ENCODE measurements around the gene PAGR1. TPM values are rescaled to one million over a fixed set of nuclear protein-coding genes. Genes with fewer than 3 reads are reported as not detected.

PAGR1 gene
- total RNA-seq, 1 experiment from 2014 or later, result 60.1 TPM

DNA sequence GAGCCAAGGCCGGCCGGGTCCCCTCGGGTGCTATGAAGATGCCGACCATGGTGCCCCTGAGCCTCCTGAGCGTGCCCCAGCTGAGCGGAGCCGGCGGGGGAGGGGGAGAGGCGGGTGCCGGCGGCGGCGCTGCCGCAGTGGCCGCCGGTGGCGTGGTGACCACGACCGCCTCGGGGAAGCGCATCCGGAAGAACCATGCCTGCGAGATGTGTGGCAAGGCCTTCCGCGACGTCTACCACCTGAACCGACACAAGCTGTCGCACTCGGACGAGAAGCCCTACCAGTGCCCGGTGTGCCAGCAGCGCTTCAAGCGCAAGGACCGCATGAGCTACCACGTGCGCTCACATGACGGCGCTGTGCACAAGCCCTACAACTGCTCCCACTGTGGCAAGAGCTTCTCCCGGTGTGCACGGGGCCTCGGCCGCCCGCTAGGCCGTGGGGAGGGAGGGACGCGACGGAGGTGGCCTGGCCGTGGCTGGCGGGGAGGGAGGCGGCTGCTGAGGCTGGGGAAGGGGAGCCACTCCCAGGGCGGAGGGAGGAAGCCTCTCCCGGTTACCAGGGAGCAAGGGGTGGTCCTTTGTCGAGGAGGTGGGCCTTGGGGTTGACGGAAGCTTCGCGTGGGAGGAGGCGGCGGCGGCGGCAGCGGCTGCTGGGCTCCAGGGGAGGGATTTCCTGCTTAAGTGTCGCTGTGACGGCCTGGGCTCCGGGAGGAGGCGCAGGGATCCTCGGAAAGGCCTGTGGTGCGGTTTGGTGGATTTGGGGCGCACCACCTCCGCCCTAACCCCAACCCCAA lies 8.3 kb upstream of the PAGR1 start (continued):
- TF ChIP-seq ZNF425 (CRISPR knock-in tag; conservative IDR thresholded peaks at IDR 0.05) (no peak), GTF2I (CRISPR knock-in tag; conservative IDR thresholded peaks at IDR 0.05) (no peak), TCF7 (CRISPR knock-in tag; IDR thresholded peaks at IDR 0.05; ENCODE audit: low read depth) (0 out of 2 replicates have a peak, but pooled peaks have one; percentile 37), SMAD3 (CRISPR knock-in tag; IDR thresholded peaks at IDR 0.05; ENCODE audit: borderline replicate concordance) (peak; percentile 84)
- TF ChIP-seq, protein P1, sequence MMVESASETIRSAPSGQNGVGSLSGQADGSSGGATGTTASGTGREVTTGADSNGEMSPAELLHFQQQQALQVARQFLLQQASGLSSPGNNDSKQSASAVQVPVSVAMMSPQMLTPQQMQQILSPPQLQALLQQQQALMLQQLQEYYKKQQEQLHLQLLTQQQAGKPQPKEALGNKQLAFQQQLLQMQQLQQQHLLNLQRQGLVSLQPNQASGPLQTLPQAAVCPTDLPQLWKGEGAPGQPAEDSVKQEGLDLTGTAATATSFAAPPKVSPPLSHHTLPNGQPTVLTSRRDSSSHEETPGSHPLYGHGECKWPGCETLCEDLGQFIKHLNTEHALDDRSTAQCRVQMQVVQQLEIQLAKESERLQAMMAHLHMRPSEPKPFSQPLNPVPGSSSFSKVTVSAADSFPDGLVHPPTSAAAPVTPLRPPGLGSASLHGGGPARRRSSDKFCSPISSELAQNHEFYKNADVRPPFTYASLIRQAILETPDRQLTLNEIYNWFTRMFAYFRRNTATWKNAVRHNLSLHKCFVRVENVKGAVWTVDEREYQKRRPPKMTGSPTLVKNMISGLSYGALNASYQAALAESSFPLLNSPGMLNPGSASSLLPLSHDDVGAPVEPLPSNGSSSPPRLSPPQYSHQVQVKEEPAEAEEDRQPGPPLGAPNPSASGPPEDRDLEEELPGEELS (CRISPR knock-in tag; IDR thresholded peaks at IDR 0.05), result peak; percentile 84

- Mint-ChIP-seq H3K27me3 (ENCODE audit: low read depth) (no peaks in the 10 kb centered on the region), H3K27ac (peak overlapping the region; percentile 97), H3K36me3 (peaks cover 10% of the 10 kb centered on the region), H3K4me3 (peak overlapping the region; percentile 88), H3K9me3 (no peaks in the 10 kb centered on the region), H3K4me1 (peaks cover 51% of the 10 kb centered on the region)
- DNase-seq (ENCODE audit: low spot score) (no peak), ATAC-seq (no peak)
- POLR2A ChIA-PET, result interaction anchor here (0.6 to 2.4 kb wide), 6 partner anchors 8 to 239 kb away, joined by 3 to 12 read pairs (median 4); partner anchors contain the start of genes ASPHD1, CDIPT and PAGR1
- CTCF ChIA-PET, result interaction anchor here (0.8 to 3.3 kb wide), 13 partner anchors 8 to 257 kb away, joined by 3 to 33 read pairs (median 10); partner anchors contain the start of genes ALDOA, ASPHD1, CDIPT and KIF22
- TF ChIP-seq ATF6 (CRISPR knock-in tag; IDR thresholded peaks at IDR 0.05) (no peak), GRHL2 (CRISPR knock-in tag; IDR thresholded peaks at IDR 0.05; ENCODE audit: insufficient replicate concordance, severe bottlenecking) (no peak), SOX15 (CRISPR knock-in tag; IDR thresholded peaks at IDR 0.05) (no peak), PRDM15 (CRISPR knock-in tag; IDR thresholded peaks at IDR 0.05) (no peak), ZNF232 (CRISPR knock-in tag; IDR thresholded peaks at IDR 0.05) (no peak; the same call in 1 of the 2 replicates), ZNF396 (CRISPR knock-in tag; IDR thresholded peaks at IDR 0.05; ENCODE audit: borderline replicate concordance) (no peak), FOXK1 (CRISPR knock-in tag; IDR thresholded peaks at IDR 0.05) (no peak), PREB (CRISPR knock-in tag; IDR thresholded peaks at IDR 0.05; ENCODE audit: borderline replicate concordance) (no peak), RELA (CRISPR knock-in tag; IDR thresholded peaks at IDR 0.05; ENCODE audit: borderline replicate concordance) (no peak), ZNF671 (CRISPR knock-in tag; IDR thresholded peaks at IDR 0.05) (no peak), GTF2I (CRISPR knock-in tag; conservative IDR thresholded peaks at IDR 0.05) (no peak)
- TF ChIP-seq, protein P2, sequence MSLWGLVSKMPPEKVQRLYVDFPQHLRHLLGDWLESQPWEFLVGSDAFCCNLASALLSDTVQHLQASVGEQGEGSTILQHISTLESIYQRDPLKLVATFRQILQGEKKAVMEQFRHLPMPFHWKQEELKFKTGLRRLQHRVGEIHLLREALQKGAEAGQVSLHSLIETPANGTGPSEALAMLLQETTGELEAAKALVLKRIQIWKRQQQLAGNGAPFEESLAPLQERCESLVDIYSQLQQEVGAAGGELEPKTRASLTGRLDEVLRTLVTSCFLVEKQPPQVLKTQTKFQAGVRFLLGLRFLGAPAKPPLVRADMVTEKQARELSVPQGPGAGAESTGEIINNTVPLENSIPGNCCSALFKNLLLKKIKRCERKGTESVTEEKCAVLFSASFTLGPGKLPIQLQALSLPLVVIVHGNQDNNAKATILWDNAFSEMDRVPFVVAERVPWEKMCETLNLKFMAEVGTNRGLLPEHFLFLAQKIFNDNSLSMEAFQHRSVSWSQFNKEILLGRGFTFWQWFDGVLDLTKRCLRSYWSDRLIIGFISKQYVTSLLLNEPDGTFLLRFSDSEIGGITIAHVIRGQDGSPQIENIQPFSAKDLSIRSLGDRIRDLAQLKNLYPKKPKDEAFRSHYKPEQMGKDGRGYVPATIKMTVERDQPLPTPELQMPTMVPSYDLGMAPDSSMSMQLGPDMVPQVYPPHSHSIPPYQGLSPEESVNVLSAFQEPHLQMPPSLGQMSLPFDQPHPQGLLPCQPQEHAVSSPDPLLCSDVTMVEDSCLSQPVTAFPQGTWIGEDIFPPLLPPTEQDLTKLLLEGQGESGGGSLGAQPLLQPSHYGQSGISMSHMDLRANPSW (CRISPR knock-in tag; conservative IDR thresholded peaks at IDR 0.05; ENCODE audit: low read depth), result no peak
- TF ChIP-seq, protein P3, sequence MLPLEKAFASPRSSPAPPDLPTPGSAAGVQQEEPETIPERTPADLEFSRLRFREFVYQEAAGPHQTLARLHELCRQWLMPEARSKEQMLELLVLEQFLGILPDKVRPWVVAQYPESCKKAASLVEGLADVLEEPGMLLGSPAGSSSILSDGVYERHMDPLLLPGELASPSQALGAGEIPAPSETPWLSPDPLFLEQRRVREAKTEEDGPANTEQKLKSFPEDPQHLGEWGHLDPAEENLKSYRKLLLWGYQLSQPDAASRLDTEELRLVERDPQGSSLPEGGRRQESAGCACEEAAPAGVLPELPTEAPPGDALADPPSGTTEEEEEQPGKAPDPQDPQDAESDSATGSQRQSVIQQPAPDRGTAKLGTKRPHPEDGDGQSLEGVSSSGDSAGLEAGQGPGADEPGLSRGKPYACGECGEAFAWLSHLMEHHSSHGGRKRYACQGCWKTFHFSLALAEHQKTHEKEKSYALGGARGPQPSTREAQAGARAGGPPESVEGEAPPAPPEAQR (CRISPR knock-in tag; IDR thresholded peaks at IDR 0.05), result no peak
These were observed 7.6 kb upstream of the PAGR1 start for GRCh38 chr16:29808219-29808900.
